Ovary (tissue), 3 donors: ENCODE data around the gene EGR4.

Source experiments
- EP300 ChIP-seq: sonication (generic); formaldehyde crosslinking; IDR thresholded peaks from one replicate; pipeline ENCODE4 v1.6.1; 2017; ENCODE audit warnings: antibody characterized with exemption
- POLR2A ChIP-seq: fragments of 450-650 bp; IDR thresholded peaks from one replicate; pipeline ENCODE4 v1.6.1; 2017; ENCODE audit warnings: antibody characterized with exemption, mild to moderate bottlenecking, moderate library complexity
- TF ChIP-seq, protein P1 (sequence below), 3 donors: fragments of 450-650 bp in 2 of 3; fragments of 200-600 bp in 1 of 3; IDR thresholded peaks; one replicate each; pipeline versions ENCODE4 v1.5.1 to v1.8.0; 2016 to 2022; ENCODE audit warnings: antibody characterized with exemption in 3 of 3, mild to moderate bottlenecking in 1 of 3
- donor health status: DM: no; HTN: no; CAD: no.

DNA sequence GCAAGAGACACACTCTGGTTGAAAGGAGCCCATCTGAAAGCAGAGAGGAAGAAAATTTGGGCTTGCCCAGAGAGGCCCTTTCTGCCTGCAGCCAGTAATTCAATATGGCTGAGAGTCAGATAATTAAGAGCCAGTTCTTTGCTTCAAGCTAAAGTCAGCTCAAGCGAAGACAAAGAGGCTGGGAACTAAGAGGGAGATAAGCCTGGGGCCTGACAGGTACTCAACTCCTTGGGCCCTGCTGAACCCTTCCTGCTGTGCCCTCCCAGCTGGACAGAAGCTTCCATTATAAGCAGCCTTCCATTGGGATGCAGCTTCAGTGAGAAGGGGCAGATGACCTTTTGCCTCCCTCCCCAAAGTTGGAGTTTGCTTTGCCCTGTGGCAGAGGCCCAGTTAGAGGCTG lies 21.1 kb downstream of the EGR4 start:
- TF ChIP-seq, protein P1, sequence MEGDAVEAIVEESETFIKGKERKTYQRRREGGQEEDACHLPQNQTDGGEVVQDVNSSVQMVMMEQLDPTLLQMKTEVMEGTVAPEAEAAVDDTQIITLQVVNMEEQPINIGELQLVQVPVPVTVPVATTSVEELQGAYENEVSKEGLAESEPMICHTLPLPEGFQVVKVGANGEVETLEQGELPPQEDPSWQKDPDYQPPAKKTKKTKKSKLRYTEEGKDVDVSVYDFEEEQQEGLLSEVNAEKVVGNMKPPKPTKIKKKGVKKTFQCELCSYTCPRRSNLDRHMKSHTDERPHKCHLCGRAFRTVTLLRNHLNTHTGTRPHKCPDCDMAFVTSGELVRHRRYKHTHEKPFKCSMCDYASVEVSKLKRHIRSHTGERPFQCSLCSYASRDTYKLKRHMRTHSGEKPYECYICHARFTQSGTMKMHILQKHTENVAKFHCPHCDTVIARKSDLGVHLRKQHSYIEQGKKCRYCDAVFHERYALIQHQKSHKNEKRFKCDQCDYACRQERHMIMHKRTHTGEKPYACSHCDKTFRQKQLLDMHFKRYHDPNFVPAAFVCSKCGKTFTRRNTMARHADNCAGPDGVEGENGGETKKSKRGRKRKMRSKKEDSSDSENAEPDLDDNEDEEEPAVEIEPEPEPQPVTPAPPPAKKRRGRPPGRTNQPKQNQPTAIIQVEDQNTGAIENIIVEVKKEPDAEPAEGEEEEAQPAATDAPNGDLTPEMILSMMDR (IDR thresholded peaks at IDR 0.05): no peak
- TF ChIP-seq POLR2A (no peak), EP300 (no peak)
